ENCODE data around the gene TSPAN16. TPM values are rescaled to one million over a fixed set of nuclear protein-coding genes. Genes with fewer than 3 reads are reported as not detected.
"Not testable (repeated sequence)": the region's sequence is repeated elsewhere in the genome, so short reads cannot be mapped to it uniquely, and the experiment has no call there.

Gene TSPAN16
- total RNA-seq, 1 experiment from 2014 or later = not detected

DNA sequence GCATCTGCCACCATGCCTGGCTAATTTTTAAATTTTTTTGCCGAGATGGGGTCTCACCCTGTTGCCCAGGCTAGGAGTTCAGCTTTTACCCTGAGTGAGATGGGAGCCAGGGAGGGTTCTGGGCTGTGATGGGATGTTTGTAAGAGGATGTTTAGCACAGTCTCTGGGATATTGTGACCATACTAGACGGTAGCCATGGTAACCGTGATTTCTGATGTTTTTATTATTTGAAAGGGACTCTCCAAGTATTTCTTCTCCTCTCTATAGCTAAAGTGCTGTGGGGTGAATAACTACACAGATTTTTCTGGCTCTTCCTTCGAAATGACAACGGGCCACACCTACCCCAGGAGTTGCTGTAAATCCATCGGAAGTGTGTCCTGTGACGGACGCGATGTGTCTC is 10.4 kb downstream of the TSPAN16 start:
- ChIA-PET CTCF (no interaction called here), POLR2A (ENCODE audit: low non-redundant PET) (no interaction called here)
- no peak for TF ChIP-seq EZH2 (IDR thresholded peaks at IDR 0.05; ENCODE audit: borderline replicate concordance, low read depth, low read length, poor library complexity, severe bottlenecking)
- TF ChIP-seq, protein P1, sequence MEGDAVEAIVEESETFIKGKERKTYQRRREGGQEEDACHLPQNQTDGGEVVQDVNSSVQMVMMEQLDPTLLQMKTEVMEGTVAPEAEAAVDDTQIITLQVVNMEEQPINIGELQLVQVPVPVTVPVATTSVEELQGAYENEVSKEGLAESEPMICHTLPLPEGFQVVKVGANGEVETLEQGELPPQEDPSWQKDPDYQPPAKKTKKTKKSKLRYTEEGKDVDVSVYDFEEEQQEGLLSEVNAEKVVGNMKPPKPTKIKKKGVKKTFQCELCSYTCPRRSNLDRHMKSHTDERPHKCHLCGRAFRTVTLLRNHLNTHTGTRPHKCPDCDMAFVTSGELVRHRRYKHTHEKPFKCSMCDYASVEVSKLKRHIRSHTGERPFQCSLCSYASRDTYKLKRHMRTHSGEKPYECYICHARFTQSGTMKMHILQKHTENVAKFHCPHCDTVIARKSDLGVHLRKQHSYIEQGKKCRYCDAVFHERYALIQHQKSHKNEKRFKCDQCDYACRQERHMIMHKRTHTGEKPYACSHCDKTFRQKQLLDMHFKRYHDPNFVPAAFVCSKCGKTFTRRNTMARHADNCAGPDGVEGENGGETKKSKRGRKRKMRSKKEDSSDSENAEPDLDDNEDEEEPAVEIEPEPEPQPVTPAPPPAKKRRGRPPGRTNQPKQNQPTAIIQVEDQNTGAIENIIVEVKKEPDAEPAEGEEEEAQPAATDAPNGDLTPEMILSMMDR (conservative IDR thresholded peaks at IDR 0.05; ENCODE audit: low read depth, low read length) = no peak
- H3K4me1 ChIP-seq (ENCODE audit: insufficient read depth, low read length, poor library complexity, severe bottlenecking) = no peaks in the 10 kb centered on the region
- H3K27ac ChIP-seq (ENCODE audit: low read depth, low read length, poor library complexity, severe bottlenecking) = no peak overlapping the region
- no peaks in the 10 kb centered on the region for H3K36me3 ChIP-seq (ENCODE audit: insufficient read depth, low read length, poor library complexity, severe bottlenecking)
- H3K9me3 ChIP-seq (ENCODE audit: low read depth, low read length, poor library complexity, severe bottlenecking) = no peaks in the 10 kb centered on the region
- no peaks in the 10 kb centered on the region for H3K27me3 ChIP-seq (replicated peaks; ENCODE audit: insufficient read depth, low read depth, low read length, poor library complexity)
- intact Hi-C loops (cut with micrococcal nuclease; ENCODE audit: unreplicated experiment) = no loop called here
- DNase-seq (ENCODE audit: low spot score) = no peak
- H3K4me3 ChIP-seq (ENCODE audit: low read depth, low read length, poor library complexity, severe bottlenecking) = no peak overlapping the region
- no TSS peak for BruUV-seq (replicated peaks)

DNA sequence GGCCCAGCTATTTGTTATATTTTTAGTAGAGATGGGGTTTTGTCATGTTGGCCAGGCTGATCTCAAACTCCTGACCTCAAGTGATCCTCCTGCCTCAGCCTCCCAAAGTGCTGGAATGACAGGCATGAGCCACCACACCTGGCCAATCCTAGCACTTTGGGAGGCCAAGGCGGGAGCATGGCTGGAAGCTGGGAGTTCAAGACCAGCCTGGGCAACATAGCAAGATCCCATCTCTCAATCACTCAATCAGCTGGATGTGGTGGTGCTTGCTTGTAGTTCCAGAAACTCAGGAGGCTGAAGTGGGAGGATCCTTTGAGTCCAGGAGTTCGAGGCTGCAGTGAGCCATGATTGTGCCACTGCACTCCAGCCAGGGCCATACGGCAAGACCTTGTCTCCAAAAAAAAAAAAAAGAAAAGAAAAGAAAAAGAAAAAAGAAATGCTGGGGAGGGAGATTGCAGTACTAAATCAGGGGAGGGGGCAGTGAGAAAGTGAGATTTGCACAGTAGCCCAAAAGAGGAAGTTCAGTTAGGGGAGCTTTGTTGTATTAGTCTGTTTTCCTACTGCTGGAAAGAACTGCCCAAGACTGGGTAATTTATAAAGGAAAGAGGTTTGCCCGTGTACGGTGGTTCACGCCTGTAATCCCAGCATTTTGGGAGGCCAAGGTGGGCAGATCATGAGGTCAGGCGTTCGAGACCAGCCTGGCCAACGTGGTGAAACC is 24.5 kb downstream of the TSPAN16 start:
- H3K27ac ChIP-seq (ENCODE audit: low read depth, low read length, poor library complexity, severe bottlenecking); H3K36me3 ChIP-seq (ENCODE audit: insufficient read depth, low read length, poor library complexity, severe bottlenecking); DNase-seq (ENCODE audit: low spot score); H3K27me3 ChIP-seq (replicated peaks; ENCODE audit: insufficient read depth, low read depth, low read length, poor library complexity); H3K4me3 ChIP-seq (ENCODE audit: low read depth, low read length, poor library complexity, severe bottlenecking); CTCF ChIA-PET; BruUV-seq (replicated peaks); H3K9me3 ChIP-seq (ENCODE audit: low read depth, low read length, poor library complexity, severe bottlenecking); intact Hi-C loops (cut with micrococcal nuclease; ENCODE audit: unreplicated experiment): not testable (repeated sequence)
- peaks cover 27% of the 10 kb centered on the region for H3K4me1 ChIP-seq (ENCODE audit: insufficient read depth, low read length, poor library complexity, severe bottlenecking)
- POLR2A ChIA-PET (ENCODE audit: low non-redundant PET) = interaction anchor here (0.5 kb wide), 1 partner anchor 22 kb away, joined by 4 read pairs; no protein-coding TSS in a partner anchor

DNA sequence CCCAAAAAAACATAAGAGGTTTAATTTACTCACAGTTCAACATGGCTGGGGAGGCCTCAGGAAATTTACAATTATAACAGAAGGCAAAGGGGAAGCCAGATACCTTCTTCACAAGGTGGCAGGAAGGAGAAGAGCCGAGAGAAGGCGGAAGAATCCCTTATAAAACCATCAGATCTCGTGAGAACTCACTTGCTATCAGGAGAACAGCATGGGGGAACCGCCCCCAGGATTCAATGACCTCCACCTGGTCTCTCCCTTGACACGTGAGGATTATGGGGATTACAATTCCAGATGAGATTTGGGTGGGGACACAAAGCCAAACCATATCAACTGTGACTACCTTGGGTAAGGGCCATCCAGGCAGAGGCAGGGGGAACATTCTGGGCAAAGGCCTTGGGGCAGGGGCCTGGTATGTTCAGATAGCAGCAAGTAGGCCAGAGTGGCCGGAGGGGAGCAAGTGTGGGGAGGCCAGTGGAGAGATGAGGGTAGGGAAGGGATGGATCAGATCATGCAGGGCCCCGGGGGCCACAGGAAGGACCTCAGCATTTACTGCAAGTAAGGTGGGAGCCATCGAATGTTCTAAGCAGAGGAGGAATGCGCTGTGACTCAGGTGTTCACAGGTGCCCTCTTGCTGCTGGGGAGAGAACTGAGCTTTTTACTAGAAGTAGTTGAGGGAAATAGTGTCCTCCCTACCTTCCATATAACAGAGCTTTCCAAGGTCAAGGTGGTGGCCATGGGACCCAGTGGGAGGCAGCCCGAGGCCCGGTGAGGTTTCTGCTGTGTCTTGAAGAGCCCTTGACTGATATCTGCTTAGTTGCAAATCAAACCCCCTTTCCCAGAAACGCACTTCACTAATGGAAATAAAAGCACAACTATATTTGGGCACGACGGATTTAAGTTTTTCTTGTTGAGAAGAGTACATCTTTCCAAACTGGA is 25.5 kb downstream of the TSPAN16 start:
- ChIA-PET CTCF (interaction anchor here (0.6 kb wide), 1 partner anchor 236 kb away, joined by 5 read pairs; no protein-coding TSS in a partner anchor), POLR2A (ENCODE audit: low non-redundant PET) (no interaction called here)
- no peak for TF ChIP-seq EZH2 (IDR thresholded peaks at IDR 0.05; ENCODE audit: borderline replicate concordance, low read depth, low read length, poor library complexity, severe bottlenecking)
- TF ChIP-seq, protein P1 (conservative IDR thresholded peaks at IDR 0.05; ENCODE audit: low read depth, low read length) = no peak
- Histone ChIP-seq H3K9me3 (ENCODE audit: low read depth, low read length, poor library complexity, severe bottlenecking) (no peaks in the 10 kb centered on the region), H3K4me1 (ENCODE audit: insufficient read depth, low read length, poor library complexity, severe bottlenecking) (peaks cover 27% of the 10 kb centered on the region), H3K27ac (ENCODE audit: low read depth, low read length, poor library complexity, severe bottlenecking) (no peak overlapping the region), H3K4me3 (ENCODE audit: low read depth, low read length, poor library complexity, severe bottlenecking) (no peak overlapping the region), H3K27me3 (replicated peaks; ENCODE audit: insufficient read depth, low read depth, low read length, poor library complexity) (no peaks in the 10 kb centered on the region), H3K36me3 (ENCODE audit: insufficient read depth, low read length, poor library complexity, severe bottlenecking) (peaks cover 4% of the 10 kb centered on the region)
- intact Hi-C loops (cut with micrococcal nuclease; ENCODE audit: unreplicated experiment) = no loop called here
- DNase-seq (ENCODE audit: low spot score) = no peak
- no TSS peak for BruUV-seq (replicated peaks)
